Cerebellar nuclear complex (tissue), 1 donor: ENCODE results near the gene HAPLN2.
A peak's percentile ranks its signal among the peaks of the same experiment; 100 is the strongest.
"Not testable (repeated sequence)": the region's sequence is repeated elsewhere in the genome, so short reads cannot be mapped to it uniquely, and the experiment has no call there.

Source experiments
- DNase-seq, 2 experiments: peaks; one replicate each; lab custom pipeline; 2025; lab: John Stamatoyannopoulos, UW

HAPLN2 gene

GRCh38 chr1:156618853-156619581, at the start of gene HAPLN2:
HAPLN2 (plus strand) TSS chr1:156619415; CDS start chr1:156623491, 4,076 bp downstream.
- DNase-seq: no peak

- DNase-seq: no peak
Measured at GRCh38 chr1:156571261-156571852, 47.9 kb upstream of the HAPLN2 start.

DNA sequence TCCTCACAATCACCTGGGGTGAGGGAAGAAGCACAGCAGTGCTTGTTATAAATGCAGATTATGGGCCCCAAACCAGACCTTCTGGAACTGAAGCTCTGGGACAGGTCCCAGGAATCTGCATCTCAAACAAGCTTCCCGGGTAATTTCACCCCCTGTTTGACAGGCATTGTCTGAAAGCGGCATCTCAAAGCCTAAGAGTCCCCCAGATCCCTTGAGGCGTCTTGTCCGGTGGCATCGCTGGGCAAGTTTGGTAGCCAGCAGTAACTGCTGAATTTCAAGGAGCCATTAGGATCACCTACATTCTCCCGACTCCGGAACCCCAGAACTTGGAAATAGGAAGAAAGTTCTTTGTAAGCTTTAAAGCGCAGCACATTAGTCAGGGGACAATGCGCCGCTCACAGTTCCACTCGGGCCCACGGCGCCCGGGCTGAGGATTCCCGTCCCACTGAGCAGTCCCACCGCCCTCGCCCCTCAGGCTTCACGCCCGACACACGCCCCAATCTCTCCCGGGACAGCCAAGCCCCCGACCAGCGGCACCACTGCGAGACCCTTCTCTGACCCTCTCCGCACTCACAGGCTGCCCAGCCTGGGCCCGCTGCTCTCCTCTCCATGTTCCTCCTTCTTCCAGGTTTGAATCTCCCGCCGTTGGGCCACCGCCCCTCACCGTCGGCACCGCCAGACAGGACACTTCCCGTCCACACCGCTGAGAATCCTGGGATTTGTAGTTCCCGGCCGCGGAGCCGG, 47.1 kb upstream of the HAPLN2 start, which contains the start of gene IQGAP3:
IQGAP3 (minus strand) TSS at position 647 of the 744 bp plus-strand sequence; CDS start at position 611, 36 bp downstream.
- DNase-seq: peak; percentile 12 to 42

- DNase-seq: no peak
Measured at GRCh38 chr1:156572663-156573018, 46.6 kb upstream of the HAPLN2 start.

DNA sequence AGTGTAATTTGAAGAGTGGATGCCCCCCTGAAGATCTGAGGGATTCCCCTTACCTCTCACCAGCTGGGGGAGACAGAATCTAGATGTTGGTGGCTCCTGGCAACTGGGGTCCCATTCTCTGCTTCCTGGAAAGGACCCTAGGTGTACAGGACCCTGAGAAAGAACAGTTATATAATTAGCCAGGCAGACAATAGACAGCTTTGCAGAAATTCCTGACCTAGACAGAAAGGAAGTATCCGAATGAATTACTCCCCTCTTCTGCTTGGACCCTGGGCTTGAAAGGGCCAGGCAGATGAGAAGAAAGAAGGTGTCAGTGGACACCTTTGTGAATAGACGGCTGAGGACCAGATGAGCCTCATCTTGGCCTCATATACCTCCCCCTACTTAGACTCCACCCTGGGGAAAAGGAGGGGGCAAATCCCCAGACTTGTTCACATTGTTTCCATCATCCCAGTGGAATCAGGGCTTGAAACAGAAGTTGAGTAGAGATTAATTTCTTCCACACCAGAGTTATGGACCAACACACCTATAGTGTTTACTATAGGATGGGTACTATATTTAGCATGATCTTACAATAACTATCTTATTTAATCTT, 45.1 kb upstream of the HAPLN2 start:
- no peak for DNase-seq

DNA sequence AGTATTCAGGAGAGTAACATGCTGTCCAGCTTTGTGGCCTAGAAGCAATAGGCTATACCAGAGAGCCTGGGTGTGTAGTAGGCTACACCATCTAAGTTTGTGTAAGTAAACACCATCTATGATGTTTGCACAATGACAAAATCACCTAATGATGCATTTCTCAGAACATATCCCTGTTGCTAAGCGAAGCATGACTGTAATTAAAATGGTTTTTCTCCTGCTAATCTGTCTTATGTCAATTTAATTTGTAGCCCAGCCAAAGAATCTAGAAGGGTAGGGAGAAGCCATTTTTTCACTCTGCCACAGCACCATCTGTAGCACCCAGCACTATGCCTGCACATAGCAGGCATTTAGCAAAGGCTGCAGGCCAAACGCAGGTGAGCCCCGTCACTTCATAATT, 41.7 kb upstream of the HAPLN2 start:
- DNase-seq: no peak

DNA sequence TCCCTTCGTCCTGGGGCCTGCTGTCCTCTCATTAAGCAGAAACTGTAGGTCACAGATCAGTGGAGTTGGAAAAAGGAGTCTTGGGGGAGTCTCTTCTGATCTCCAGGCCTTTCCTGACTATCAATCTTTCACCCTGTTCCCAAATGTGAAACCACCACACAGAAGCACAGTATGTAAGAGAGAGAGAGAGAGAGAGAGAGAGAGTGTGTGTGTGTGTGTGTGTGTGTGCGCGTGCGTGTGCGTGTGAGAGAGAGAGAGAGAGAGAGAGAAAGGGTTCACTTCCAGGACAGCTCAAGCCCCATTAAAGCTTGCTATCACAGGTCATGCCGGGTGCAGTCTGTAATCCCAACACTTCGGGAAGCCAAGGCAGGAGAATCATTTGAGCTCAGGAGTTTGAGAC, 41.2 kb upstream of the HAPLN2 start:
- no peak for DNase-seq

DNA sequence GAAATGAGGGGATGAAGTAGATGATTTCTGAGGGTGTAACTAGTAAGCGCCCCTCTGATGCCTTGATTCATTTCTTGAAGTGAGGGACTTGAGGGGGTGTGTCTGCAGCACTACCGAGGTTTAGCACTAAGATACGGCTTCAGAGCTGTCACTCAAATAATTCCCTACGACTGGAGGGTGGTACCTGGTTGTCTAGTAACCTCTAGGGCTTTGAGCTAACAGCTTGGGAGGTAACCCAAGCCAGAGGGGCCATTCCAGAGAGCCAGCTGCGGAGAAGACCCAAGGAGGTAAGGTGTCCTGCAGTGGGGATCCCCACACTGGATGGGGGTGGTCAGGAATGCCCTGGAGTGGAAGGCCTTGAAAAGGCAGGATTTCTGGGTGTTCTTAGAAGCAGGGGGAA, 39.7 kb upstream of the HAPLN2 start, which contains the start of gene TTC24:
TTC24 (plus strand) TSS at position 252 of the 400 bp plus-strand sequence. CDS start 1,642 bp downstream, outside the sequence.
- no peak for DNase-seq

DNA sequence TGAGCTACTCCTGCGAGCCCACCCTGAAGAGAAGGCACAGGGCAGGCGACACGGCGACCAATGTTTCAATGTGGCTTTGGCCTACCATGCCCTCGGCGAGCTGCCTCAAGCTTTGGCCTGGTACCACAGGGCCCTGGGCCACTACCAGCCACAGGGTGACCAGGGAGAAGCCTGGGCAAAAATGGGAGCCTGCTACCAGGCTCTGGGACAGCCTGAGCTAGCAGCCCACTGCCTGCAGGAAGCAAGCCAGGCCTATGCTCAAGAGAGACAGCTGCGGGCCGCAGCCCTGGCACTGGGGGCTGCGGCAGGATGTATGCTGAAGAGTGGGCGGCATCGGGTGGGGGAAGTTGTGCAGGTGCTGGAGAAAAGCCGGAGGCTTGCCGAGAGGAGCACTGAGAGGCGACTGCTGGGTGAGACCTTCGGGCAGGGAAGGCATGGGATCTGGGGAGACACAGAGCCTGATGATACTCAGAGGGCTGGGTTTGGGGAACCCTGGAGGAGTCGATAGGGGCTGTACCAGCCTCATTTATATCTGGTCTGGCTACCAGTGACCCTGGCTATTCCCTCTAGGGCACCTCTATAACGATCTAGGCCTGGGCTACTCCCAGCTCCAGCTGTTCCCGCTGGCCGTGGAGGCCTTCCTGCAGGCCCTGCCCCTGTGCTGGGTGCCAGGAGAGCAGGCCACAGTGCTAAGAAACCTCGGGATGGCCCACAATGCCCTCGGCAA, 37.4 kb upstream of the HAPLN2 start:
- DNase-seq: no peak

DNA sequence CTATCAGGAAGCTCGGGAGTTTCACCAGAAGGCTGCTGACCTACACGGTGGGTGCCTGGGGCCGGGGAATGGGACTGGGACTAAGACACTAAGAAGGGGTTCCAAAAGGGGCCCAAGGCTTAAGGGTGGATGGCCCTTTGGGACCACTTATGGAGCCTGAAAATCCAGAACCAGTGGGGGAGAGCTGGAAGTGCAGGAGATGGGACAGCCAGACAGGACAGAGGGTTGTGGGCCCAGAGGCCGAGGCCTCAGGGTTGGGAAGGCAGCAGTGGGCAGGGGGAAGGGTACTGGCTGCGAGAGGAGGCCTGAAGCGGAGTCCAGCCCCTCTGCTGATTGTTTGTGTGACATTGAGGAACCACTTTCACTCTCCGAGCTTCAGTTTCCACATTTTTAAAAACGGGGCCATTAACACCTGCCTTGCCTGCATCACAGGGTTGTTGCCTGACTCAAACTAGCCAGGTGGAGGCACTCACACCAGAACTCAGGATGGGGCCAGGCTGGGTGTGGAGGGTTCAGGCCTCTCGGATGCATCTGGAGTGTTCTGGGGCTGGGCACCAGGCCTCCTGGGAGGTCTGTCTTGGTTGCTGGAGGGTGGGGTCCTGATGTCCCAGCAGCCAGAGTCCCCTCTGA, 36.7 kb upstream of the HAPLN2 start:
- no peak for DNase-seq

- DNase-seq: peak in 1 of 2 experiments; percentile 52
Measured at GRCh38 chr1:156583821-156584622, 35.2 kb upstream of the HAPLN2 start.

- no peak for DNase-seq
Measured at GRCh38 chr1:156584813-156585212, 34.4 kb upstream of the HAPLN2 start.

- DNase-seq: no peak
Measured at GRCh38 chr1:156586323-156586722, 32.9 kb upstream of the HAPLN2 start.

DNA sequence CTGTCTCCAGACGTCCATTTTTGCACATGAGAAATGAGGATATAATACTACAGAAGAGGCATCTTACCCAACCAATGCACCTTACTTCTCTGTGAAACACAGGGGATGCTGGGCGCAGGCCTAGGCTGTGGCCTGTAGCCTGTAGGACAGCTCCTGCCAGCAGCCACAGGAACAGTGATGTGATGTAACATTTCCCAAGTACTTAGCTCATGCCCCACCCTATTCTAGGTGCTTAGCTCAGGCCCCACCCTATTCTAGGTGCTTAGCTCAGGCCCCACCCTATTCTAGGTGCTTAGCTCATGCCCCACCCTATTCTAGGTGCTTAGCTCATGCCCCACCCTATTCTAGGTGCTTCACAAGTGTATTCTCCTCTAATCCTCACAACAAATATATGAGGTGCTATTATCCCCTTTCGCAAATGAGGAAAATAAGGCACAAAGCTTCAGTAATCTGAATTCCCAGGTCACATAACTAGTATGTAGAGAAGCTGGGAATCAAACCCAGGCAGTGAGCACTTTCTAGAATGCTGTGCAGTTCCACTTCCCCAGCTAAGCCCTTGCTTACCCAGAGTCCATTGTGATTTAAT, 32.2 kb upstream of the HAPLN2 start:
- no peak for DNase-seq

DNA sequence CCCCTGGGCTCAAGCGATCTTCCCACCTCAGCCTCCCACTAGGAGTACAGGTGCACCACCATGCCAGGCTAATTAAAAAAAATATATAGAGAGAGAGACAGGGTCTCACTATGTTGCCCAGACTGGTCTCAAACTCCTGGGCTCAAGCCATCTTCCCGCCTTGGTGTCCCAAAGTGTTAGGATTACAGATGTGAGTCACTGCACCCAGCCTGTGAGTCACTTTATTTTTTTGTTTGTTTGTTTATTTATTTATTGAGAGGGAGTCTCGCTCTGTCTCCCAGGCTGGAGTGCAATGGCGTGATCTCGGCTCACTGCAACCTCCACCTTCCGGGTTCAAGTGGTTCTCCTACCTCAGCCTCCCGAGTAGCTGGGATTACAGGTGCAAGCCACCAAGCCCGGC, 31.3 kb upstream of the HAPLN2 start:
- DNase-seq: not testable (repeated sequence)

GRCh38 chr1:156589546-156589945, 29.7 kb upstream of the HAPLN2 start:
- no peak for DNase-seq

GRCh38 chr1:156590326-156591180, 28.7 kb upstream of the HAPLN2 start:
- no peak for DNase-seq

DNA sequence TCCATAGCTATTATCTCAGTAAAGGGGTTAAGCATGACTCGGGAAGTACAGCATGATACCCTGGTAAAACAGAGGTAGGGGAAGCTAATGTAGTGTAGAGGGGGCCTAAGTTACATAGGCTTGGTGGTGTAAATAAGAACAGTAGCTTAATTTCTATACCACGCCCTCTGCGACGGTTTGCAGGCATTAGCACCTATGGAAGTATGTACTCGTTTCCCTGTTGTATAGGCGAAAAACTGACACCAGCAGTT, 28.1 kb upstream of the HAPLN2 start:
- DNase-seq: no peak

GRCh38 chr1:156591432-156592157, 27.6 kb upstream of the HAPLN2 start, which contains the start of gene NAXE:
NAXE (plus strand) TSS chr1:156591776; CDS start chr1:156591805, 29 bp downstream.
- peak in 1 of 2 experiments; percentile 20 for DNase-seq
